Neural cell (in vitro differentiated cells): Measurements from ENCODE around the gene IFFO2. TPM values are rescaled to one million over a fixed set of nuclear protein-coding genes. Genes with fewer than 3 reads are reported as not detected.

ENCODE experiments used
- H2AFZ ChIP-seq: fragments of 200-600, 300-800 bp; sonication (generic), shearing (Covaris generic); 2 replicates; pipeline ENCODE4 v1.6.0; 2014; ENCODE audit warnings: low read depth, mild to moderate bottlenecking, antibody characterized with exemption, low read length, moderate library complexity
- H3F3A ChIP-seq: fragments of 200-600 bp; shearing (Covaris generic); 2 replicates; pipeline ENCODE4 v1.6.1; 2016; ENCODE audit warnings: mild to moderate bottlenecking, moderate library complexity, mixed read lengths, antibody characterized with exemption, low read length; ENCODE audit not compliant: insufficient read depth, poor library complexity, severe bottlenecking
- H3K27ac ChIP-seq: fragments of 200-600, 300-800 bp; sonication (generic), shearing (Covaris generic); 2 replicates; pipeline ENCODE4 v1.5.1; 2014; ENCODE audit warnings: mild to moderate bottlenecking, low read length, moderate library complexity
- H3K27me3 ChIP-seq: fragments of 300-800, 200-600 bp; sonication (generic), shearing (Covaris generic); 2 replicates; pipeline ENCODE4 v1.6.0; 2014; ENCODE audit warnings: mild to moderate bottlenecking, low read depth, low read length, moderate library complexity; ENCODE audit not compliant: insufficient read depth
- H3K36me3 ChIP-seq: fragments of 300-800, 200-600 bp; sonication (generic), shearing (Covaris generic); 2 replicates; pipeline ENCODE4 v1.5.1; 2014; ENCODE audit warnings: mild to moderate bottlenecking, antibody characterized with exemption, low read length, moderate library complexity; ENCODE audit not compliant: insufficient read depth
- H3K4me2 ChIP-seq: fragments of 300-800, 200-600 bp; sonication (generic), shearing (Covaris generic); 2 replicates; pipeline ENCODE4 v1.6.0; 2014; ENCODE audit warnings: mild to moderate bottlenecking, low read length
- H3K4me3 ChIP-seq: fragments of 300-800, 200-600 bp; sonication (generic), shearing (Covaris generic); 2 replicates; pipeline ENCODE4 v1.5.1; 2014; ENCODE audit warnings: mild to moderate bottlenecking, low read length, moderate library complexity
- H3K79me2 ChIP-seq: fragments of 200-600 bp; shearing (Covaris generic); replicated peaks from 2 replicates; pipeline ENCODE4 v1.6.0; 2014; ENCODE audit warnings: mild to moderate bottlenecking, low read length, moderate library complexity; ENCODE audit not compliant: insufficient read depth
- H3K9ac ChIP-seq: fragments of 300-800, 200-600 bp; sonication (generic), shearing (Covaris generic); 2 replicates; pipeline ENCODE4 v1.6.1; 2016; ENCODE audit warnings: mild to moderate bottlenecking, low read length, mixed read lengths
- H3K9me2 ChIP-seq: fragments of 200-600 bp; shearing (Covaris generic); 2 replicates; pipeline ENCODE4 v1.6.1; 2016; ENCODE audit warnings: mild to moderate bottlenecking, low read length, mixed read lengths; ENCODE audit not compliant: insufficient read depth
- H3K9me3 ChIP-seq: fragments of 200-600, 300-800 bp; sonication (generic), shearing (Covaris generic); 2 replicates; pipeline ENCODE4 v1.6.1; 2016; ENCODE audit warnings: mild to moderate bottlenecking, mixed run types, low read length, moderate library complexity, mixed read lengths
- H4K20me1 ChIP-seq: fragments of 200-600 bp; shearing (Covaris generic); 2 replicates; pipeline ENCODE4 v1.6.1; 2016; ENCODE audit warnings: mild to moderate bottlenecking, mixed run types; ENCODE audit not compliant: insufficient read depth
- EP300 ChIP-seq: fragments of 450-650 bp; conservative IDR thresholded peaks from 2 replicates; pipeline ENCODE4 v1.6.1; 2014; ENCODE audit warnings: antibody characterized with exemption, mild to moderate bottlenecking, moderate library complexity; ENCODE audit not compliant: poor library complexity, severe bottlenecking
- EZH2 ChIP-seq: fragments of 200-600, 300-800 bp; shearing (Covaris generic), sonication (generic); IDR thresholded peaks from 2 replicates; pipeline ENCODE4 v1.6.1; 2014; ENCODE audit warnings: antibody characterized with exemption, low read length, borderline replicate concordance, mild to moderate bottlenecking; ENCODE audit not compliant: insufficient read depth, poor library complexity, severe bottlenecking
- MXI1 ChIP-seq: fragments of 450-650 bp; conservative IDR thresholded peaks from 2 replicates; pipeline ENCODE4 v1.6.1; 2014; ENCODE audit warnings: antibody characterized with exemption, mild to moderate bottlenecking; ENCODE audit not compliant: poor library complexity, severe bottlenecking
- POLR2AphosphoS5 ChIP-seq: IDR thresholded peaks from 2 replicates; pipeline ENCODE4 v1.6.1; 2012
- RAD21 ChIP-seq: fragments of 450-650 bp; conservative IDR thresholded peaks from 2 replicates; pipeline ENCODE4 v1.6.1; 2014; ENCODE audit warnings: antibody characterized with exemption, mild to moderate bottlenecking, moderate library complexity
- SMC3 ChIP-seq: fragments of 450-650 bp; conservative IDR thresholded peaks from 2 replicates; pipeline ENCODE4 v1.6.1; 2014; ENCODE audit warnings: antibody characterized with exemption, mild to moderate bottlenecking, moderate library complexity; ENCODE audit not compliant: poor library complexity
- TAF1 ChIP-seq: IDR thresholded peaks from 2 replicates; pipeline ENCODE4 v1.6.1; 2012; ENCODE audit warnings: low read depth
- polyA plus RNA-seq: library from polyadenylated mRNA; depleted of rRNA; stranded (reverse); fragments of >200 nt; gene quantifications from 2 replicates; pipeline ENCODE4 v1.2.3, GENCODE V29; 2014
- TF ChIP-seq, protein P1 (sequence below): fragments of 450-650 bp; IDR thresholded peaks from 2 replicates; pipeline ENCODE4 v1.5.1; 2014; ENCODE audit warnings: antibody characterized with exemption, mild to moderate bottlenecking, moderate library complexity; ENCODE audit not compliant: poor library complexity, severe bottlenecking
- TF ChIP-seq, protein P2 (sequence below): IDR thresholded peaks from 2 replicates; pipeline ENCODE4 v1.6.1; 2012; ENCODE audit warnings: borderline replicate concordance

Gene IFFO2
- polyA plus RNA-seq, 1 donor from 2014 or later, result 2.6 TPM

DNA sequence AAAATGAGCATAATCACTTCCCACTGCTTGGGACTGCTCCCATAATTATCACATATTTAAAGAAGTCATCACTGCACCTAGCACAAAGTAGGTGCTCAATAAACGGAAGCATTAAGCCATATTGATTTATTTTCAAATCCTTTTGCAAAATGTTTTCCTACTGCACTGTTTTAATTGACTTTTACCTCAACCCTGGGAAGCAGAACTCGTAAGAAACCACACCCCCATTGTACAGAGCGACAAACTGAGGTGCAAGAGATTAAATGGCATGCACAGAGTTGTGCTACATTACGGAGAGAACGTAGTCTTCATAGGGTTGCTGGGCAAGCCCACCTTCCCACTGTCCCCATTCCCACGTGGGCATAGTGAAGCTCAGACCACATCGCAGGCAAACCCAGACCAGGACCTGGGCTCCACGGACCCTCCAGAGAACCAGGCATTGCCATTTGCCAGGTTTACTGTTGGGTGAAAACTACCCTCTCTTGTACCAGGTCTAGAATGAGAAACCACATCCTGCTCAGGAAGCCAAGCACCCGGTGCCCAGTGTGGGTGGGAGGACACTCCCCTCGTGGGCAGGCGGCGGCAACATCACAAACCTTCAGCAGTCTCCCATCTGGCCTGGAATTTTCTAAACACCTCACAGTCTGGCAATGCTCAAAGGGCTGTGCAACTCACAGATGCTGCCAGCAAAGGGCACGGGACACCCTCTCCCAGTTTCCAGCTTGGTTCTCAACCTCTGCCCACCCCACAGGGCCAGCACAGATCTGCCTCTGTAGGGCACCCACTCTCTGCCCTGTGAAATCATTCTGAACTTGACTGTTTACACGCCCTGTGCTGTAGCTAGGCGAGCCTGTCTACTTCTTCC is 8.2 kb downstream of the IFFO2 start:
- Histone ChIP-seq H3F3A (no peaks in the 10 kb centered on the region), H3K4me2 (no peak overlapping the region), H3K36me3 (no peaks in the 10 kb centered on the region), H3K9ac (no peak overlapping the region), H2AFZ (no peak overlapping the region), H3K9me3 (no peaks in the 10 kb centered on the region), H3K79me2 (no peaks in the 10 kb centered on the region), H3K9me2 (no peaks in the 10 kb centered on the region), H4K20me1 (no peaks in the 10 kb centered on the region), H3K27ac (no peak overlapping the region), H3K27me3 (peaks cover 2% of the 10 kb centered on the region), H3K4me3 (no peak overlapping the region)
- TF ChIP-seq RAD21, result no peak
- TF ChIP-seq TAF1, result no peak
- TF ChIP-seq, protein P1, sequence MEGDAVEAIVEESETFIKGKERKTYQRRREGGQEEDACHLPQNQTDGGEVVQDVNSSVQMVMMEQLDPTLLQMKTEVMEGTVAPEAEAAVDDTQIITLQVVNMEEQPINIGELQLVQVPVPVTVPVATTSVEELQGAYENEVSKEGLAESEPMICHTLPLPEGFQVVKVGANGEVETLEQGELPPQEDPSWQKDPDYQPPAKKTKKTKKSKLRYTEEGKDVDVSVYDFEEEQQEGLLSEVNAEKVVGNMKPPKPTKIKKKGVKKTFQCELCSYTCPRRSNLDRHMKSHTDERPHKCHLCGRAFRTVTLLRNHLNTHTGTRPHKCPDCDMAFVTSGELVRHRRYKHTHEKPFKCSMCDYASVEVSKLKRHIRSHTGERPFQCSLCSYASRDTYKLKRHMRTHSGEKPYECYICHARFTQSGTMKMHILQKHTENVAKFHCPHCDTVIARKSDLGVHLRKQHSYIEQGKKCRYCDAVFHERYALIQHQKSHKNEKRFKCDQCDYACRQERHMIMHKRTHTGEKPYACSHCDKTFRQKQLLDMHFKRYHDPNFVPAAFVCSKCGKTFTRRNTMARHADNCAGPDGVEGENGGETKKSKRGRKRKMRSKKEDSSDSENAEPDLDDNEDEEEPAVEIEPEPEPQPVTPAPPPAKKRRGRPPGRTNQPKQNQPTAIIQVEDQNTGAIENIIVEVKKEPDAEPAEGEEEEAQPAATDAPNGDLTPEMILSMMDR, result no peak
- TF ChIP-seq MXI1, result no peak
- TF ChIP-seq, protein P2, sequence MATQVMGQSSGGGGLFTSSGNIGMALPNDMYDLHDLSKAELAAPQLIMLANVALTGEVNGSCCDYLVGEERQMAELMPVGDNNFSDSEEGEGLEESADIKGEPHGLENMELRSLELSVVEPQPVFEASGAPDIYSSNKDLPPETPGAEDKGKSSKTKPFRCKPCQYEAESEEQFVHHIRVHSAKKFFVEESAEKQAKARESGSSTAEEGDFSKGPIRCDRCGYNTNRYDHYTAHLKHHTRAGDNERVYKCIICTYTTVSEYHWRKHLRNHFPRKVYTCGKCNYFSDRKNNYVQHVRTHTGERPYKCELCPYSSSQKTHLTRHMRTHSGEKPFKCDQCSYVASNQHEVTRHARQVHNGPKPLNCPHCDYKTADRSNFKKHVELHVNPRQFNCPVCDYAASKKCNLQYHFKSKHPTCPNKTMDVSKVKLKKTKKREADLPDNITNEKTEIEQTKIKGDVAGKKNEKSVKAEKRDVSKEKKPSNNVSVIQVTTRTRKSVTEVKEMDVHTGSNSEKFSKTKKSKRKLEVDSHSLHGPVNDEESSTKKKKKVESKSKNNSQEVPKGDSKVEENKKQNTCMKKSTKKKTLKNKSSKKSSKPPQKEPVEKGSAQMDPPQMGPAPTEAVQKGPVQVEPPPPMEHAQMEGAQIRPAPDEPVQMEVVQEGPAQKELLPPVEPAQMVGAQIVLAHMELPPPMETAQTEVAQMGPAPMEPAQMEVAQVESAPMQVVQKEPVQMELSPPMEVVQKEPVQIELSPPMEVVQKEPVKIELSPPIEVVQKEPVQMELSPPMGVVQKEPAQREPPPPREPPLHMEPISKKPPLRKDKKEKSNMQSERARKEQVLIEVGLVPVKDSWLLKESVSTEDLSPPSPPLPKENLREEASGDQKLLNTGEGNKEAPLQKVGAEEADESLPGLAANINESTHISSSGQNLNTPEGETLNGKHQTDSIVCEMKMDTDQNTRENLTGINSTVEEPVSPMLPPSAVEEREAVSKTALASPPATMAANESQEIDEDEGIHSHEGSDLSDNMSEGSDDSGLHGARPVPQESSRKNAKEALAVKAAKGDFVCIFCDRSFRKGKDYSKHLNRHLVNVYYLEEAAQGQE, result no peak
- no peak for TF ChIP-seq SMC3
- no peak for TF ChIP-seq POLR2AphosphoS5
- no peak for TF ChIP-seq EZH2
- no peak for TF ChIP-seq EP300

DNA sequence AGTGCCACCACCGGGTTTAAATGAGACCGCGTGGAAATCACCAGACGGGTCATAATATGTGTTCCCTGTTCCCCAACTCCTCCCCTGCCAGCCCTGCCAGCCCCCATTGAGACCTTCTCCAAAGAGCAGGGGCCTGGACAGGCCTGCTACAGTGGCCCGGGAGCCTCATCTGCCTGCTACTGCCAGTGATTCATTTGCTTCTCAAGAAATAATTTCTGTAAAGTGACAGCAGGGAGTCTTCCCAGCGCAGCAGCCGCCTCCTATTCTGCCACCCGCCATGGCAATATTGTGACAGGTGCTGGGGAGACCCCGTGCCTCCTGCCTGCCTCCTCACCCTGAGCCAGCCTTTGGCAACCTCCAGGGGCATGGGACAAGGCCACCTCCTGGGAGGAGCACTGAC is 8.9 kb downstream of the IFFO2 start:
- TF ChIP-seq EP300 (peak; percentile 83), TAF1 (no peak), SMC3 (no peak), POLR2AphosphoS5 (peak; percentile 91)
- TF ChIP-seq, protein P1, result peak; percentile 14
- TF ChIP-seq, protein P2, result peak; percentile 38
- Histone ChIP-seq H3K27me3 (peaks cover under 1% of the 10 kb centered on the region), H2AFZ (no peak overlapping the region), H3K79me2 (no peaks in the 10 kb centered on the region), H3K9me2 (no peaks in the 10 kb centered on the region), H4K20me1 (no peaks in the 10 kb centered on the region), H3K27ac (no peak overlapping the region), H3K9ac (no peak overlapping the region), H3K4me3 (no peak overlapping the region), H3K4me2 (no peak overlapping the region), H3K9me3 (no peaks in the 10 kb centered on the region), H3K36me3 (no peaks in the 10 kb centered on the region), H3F3A (no peaks in the 10 kb centered on the region)
